NCI-H774 (cell line): ENCODE measurements around the gene LGALS1.
A peak's percentile ranks its signal among the peaks of the same experiment; 100 is the strongest.
"Not testable (repeated sequence)": the region's sequence is repeated elsewhere in the genome, so short reads cannot be mapped to it uniquely, and the experiment has no call there.

Experiments used
- DNase-seq: peaks from one replicate; lab custom pipeline; 2025; lab: John Stamatoyannopoulos, UW

Gene LGALS1

GRCh38 chr22:37690407-37690806, 15.0 kb downstream of the LGALS1 start:
- no peak for DNase-seq

- no peak for DNase-seq
These were observed 15.6 kb downstream of the LGALS1 start for GRCh38 chr22:37690901-37691504.

- DNase-seq, result no peak
These were observed 17.3 kb downstream of the LGALS1 start for GRCh38 chr22:37692627-37693285.

GRCh38 chr22:37694131-37694530, 18.7 kb downstream of the LGALS1 start:
- DNase-seq, result not testable (repeated sequence)

GRCh38 chr22:37696260-37696656, 20.8 kb downstream of the LGALS1 start:
- not testable (repeated sequence) for DNase-seq

GRCh38 chr22:37696657-37697537, 21.5 kb downstream of the LGALS1 start, which contains the start of gene TRIOBP:
Gene TRIOBP (plus strand): TSS chr22:37697048. CDS start chr22:37701366, 4,318 bp downstream.
- DNase-seq, result peak; percentile 52

- no peak for DNase-seq
These were observed 22.1 kb downstream of the LGALS1 start for GRCh38 chr22:37697538-37697835.

GRCh38 chr22:37701141-37701786, 25.8 kb downstream of the LGALS1 start:
- DNase-seq, result no peak

- DNase-seq, result no peak
These were observed 28.5 kb downstream of the LGALS1 start for GRCh38 chr22:37703906-37704305.

GRCh38 chr22:37704645-37705044, 29.2 kb downstream of the LGALS1 start:
- no peak for DNase-seq

GRCh38 chr22:37705205-37705604, 29.8 kb downstream of the LGALS1 start:
- no peak for DNase-seq

- DNase-seq, result no peak
These were observed 33.4 kb downstream of the LGALS1 start for GRCh38 chr22:37708580-37709444.

GRCh38 chr22:37709445-37709765, 34.0 kb downstream of the LGALS1 start:
- no peak for DNase-seq

GRCh38 chr22:37710675-37711074, 35.2 kb downstream of the LGALS1 start:
- DNase-seq, result no peak

GRCh38 chr22:37711490-37711889, 36.1 kb downstream of the LGALS1 start:
- no peak for DNase-seq

- DNase-seq, result no peak
These were observed 38.3 kb downstream of the LGALS1 start for GRCh38 chr22:37713761-37714160.

- no peak for DNase-seq
These were observed 39.2 kb downstream of the LGALS1 start for GRCh38 chr22:37714634-37715033.

- DNase-seq, result no peak
These were observed 40.3 kb downstream of the LGALS1 start for GRCh38 chr22:37715760-37716159.

GRCh38 chr22:37716708-37717107, 41.3 kb downstream of the LGALS1 start:
- DNase-seq, result no peak

- DNase-seq, result not testable (repeated sequence)
These were observed 41.8 kb downstream of the LGALS1 start for GRCh38 chr22:37717235-37717634.

GRCh38 chr22:37717746-37718305, 42.4 kb downstream of the LGALS1 start:
- not testable (repeated sequence) for DNase-seq
